GM20000 (cell line): ENCODE measurements around the gene NUP107.

ENCODE experiments used
- DNase-seq: peaks from one replicate; pipeline ENCODE4 v3.0.0; 2012; ENCODE audit warnings: low spot score
- CTCF ChIP-seq: IDR thresholded peaks from 2 replicates; pipeline ENCODE4 v1.5.1; 2012; ENCODE audit warnings: mild to moderate bottlenecking, control low read depth; ENCODE audit errors: extremely low read depth, missing control alignments

Gene NUP107

DNA sequence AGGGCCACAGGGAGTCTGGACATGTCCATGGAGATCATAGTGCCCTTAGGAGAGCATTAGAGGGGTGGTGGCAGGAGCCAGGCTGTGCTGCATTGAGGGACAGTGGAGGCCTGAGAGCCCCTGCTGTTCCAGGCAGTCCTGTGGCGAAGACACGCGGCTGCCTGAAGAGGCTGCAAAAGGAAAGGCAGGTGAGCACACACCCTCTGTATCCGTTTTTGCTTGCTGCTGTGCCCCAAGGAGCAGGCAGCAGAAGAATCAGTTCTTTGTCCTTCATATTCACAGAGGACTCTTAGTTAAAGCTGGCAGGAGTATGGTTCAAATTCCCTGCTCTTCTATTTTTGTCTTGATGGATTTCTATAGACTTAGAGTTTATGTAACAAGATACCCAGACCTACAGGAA lies 63.7 kb downstream of the NUP107 start:
- no peak for TF ChIP-seq CTCF

DNA sequence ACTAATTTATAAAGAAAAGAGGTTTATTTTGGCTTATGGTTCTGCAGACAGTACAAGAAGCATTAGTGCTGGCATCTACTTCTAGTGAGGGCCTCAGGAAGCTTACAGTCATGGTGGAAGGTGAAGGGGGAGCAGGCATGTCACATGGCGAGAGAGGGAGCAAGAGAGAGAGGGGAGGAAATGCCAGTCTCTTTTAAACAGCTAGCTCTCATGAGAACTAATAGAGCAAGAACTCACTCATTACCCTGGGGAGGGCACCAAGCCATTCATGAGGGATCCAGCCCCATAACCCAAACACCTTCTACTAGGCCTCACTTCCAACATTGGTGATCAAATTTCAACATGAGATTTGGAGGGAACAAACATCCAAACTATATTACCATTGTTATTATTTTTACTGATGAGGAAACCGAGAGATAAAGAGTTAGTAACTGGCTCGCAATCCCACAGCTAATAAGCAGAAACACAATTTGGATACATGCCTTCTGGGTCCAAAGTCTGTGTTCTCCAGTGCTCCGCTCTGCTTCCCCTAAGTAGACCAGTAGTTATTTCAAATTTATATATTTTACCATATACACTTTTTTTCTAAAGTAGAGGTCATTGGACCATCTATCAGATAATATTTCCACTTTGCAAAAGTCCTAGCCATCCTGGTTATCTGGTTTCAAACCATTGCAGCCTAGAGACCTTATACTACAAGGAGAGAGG lies 68.9 kb downstream of the NUP107 start:
- DNase-seq: no peak
- TF ChIP-seq CTCF: no peak

More for the DNA sequence above, 63.7 kb downstream of the NUP107 start:
- DNase-seq: no peak

GRCh38 chr12:68759852-68760251 lies 73.1 kb downstream of the NUP107 start:
- no peak for TF ChIP-seq CTCF
- DNase-seq: no peak

GRCh38 chr12:68760806-68761441 lies 74.1 kb downstream of the NUP107 start:
- no peak for TF ChIP-seq CTCF

DNA sequence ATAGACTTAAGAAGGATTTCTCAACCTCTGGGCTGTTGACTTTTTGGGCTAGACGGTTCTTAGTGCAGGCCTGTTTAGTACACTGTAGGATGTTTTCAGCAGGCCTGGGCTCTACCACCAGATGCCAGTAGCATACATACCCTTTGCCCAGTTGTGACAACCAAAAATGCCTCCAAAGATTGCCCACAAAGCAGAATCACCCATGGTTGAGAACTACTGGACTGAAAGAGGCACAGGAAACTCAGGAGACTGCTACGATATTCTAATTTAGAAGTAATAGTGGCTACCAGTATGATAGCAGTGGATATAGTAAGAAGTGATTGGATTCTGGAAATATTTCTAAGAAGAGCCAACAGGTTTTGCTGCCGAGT lies 74.6 kb downstream of the NUP107 start:
- no peak for TF ChIP-seq CTCF
- DNase-seq: no peak

More at GRCh38 chr12:68760806-68761441, 74.1 kb downstream of the NUP107 start:
- no peak for DNase-seq

DNA sequence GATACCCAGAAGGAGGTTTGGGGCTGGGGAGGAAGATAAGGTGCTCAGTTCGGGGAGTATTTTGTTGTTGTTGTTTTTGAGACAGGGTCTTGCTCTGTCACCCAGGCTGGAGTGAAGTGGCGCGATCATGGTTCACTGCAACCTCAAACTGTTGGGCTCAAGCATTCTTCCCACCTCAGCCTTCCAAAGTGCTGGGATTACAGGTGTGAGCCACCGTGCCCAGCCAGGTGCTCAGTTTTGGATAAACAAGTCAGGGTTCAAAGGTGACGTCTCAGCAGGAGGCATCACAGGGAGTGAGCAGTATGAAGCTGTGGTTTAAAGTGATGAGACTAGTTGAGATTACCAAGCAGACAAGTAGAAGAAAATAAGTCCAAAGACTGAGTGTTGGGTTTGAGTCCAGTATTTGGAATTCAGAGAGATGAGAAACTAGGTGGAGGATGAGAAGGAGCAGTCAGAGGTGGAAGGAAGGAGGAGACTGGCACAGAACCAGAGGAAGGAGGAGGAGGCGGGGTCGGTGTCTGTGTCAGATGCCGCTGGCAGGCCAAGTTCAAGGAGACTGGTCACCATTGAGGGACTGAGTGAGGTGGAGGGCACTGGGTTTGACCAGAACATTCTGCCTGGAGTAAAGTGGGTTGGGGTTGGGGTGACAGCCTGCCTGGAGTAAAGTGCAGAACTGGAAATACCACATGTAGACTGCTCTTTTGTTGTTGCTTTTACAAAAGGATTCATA lies 75.3 kb downstream of the NUP107 start:
- TF ChIP-seq CTCF: no peak
- DNase-seq: no peak

DNA sequence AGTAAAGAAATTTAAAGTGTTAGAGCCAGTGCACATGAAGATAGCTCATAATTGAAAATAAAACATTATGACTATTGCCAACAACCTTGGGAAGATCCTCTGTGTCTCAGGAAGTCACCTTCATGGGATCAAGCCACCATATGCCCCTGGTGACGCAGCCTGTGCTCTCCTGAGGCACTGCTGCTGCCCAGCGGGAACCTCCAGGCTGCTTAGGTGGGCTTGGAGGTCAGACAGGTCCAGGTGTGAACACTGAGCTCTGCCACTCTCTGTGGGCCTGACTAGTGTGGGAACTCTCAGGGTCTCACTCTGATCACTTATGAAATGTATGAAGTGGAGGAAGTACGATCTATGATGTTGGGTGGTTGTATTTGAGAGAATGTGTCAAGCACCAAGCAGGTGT lies 75.9 kb downstream of the NUP107 start:
- TF ChIP-seq CTCF: no peak
- no peak for DNase-seq
